Heart left ventricle (tissue), 16 donors: ENCODE results near the gene ATP11B. TPM values are rescaled to one million over a fixed set of nuclear protein-coding genes. Genes with fewer than 3 reads are reported as not detected.

Experiments used
- ATAC-seq, 4 donors: fragments of 200-7000 bp; cut with Tn5 transposase; one replicate each; pipeline ENCODE4 v1.9.1; 2020 to 2022; ENCODE audit warnings: moderate library complexity in 4 of 4, mild to moderate bottlenecking in 3 of 4, moderate number of reproducible peaks in 1 of 4
- DNase-seq, 5 donors: peaks; one replicate each; pipeline ENCODE4 v3.0.0-alpha.2; 2020
- H3K27ac ChIP-seq, 12 donors: fragments of 200-600 bp; sonication (generic) in 4 of 12; one replicate each; pipeline versions ENCODE4 v1.5.0 to v1.8.0; 2016 to 2022; ENCODE audit warnings: mild to moderate bottlenecking in 2 of 12
- H3K27me3 ChIP-seq, 9 donors: fragments of 200-600 bp; sonication (generic) in 2 of 9; one replicate each; pipeline versions ENCODE4 v1.5.1 to v1.8.0; 2016 to 2022; ENCODE audit warnings: mild to moderate bottlenecking in 3 of 9
- H3K36me3 ChIP-seq, 9 donors: fragments of 200-600 bp; sonication (generic) in 2 of 9; one replicate each; pipeline versions ENCODE4 v1.5.0 to v1.8.0; 2018 to 2022; ENCODE audit warnings: mild to moderate bottlenecking in 2 of 9
- H3K4me1 ChIP-seq, 12 donors: fragments of 200-600 bp; sonication (generic) in 4 of 12; one replicate each; pipeline versions ENCODE4 v1.5.0 to v1.8.0; 2016 to 2022; ENCODE audit warnings: mild to moderate bottlenecking in 3 of 12
- H3K4me3 ChIP-seq, 12 donors: fragments of 200-600 bp; sonication (generic) in 4 of 12; one replicate each; pipeline versions ENCODE4 v1.5.0 to v1.8.0; 2017 to 2022; ENCODE audit warnings: mild to moderate bottlenecking in 9 of 12, moderate library complexity in 4 of 12
- H3K9me3 ChIP-seq, 12 donors: fragments of 200-600 bp; sonication (generic) in 4 of 12; one replicate each; pipeline versions ENCODE4 v1.5.0 to v1.8.0; 2016 to 2022; ENCODE audit warnings: mild to moderate bottlenecking in 1 of 12
- CTCF ChIP-seq, 12 donors: fragments of 200-600 bp; sonication (generic) in 4 of 12; IDR thresholded peaks; one replicate each; pipeline versions ENCODE4 v1.5.0 to v1.8.0; 2018 to 2022; ENCODE audit warnings: antibody characterized with exemption in 12 of 12, mild to moderate bottlenecking in 5 of 12
- POLR2A ChIP-seq, 2 donors: fragments of 450-650 bp; IDR thresholded peaks; one replicate each; pipeline ENCODE4 v1.6.1; 2017; ENCODE audit warnings: antibody characterized with exemption in 2 of 2, mild to moderate bottlenecking in 2 of 2, moderate library complexity in 2 of 2
- WGBS, 4 donors: extraction: QIAGEN DNeasy Blood & Tissue Kit in 2 of 4; methylation state at CpG; one replicate each; pipeline versions ENCODE4 v1.1.5 to v1.1.7; 2013 to 2018; 5-methylcytosine and 5-hydroxymethylcytosine counted together
- intact Hi-C, 10 donors: fragments of 100-400 bp; cut with DNase I; formaldehyde crosslinking; loops; one replicate each; pipeline versions ENCODE4 v1.11.1 to v1.14.2; 2022
- polyA plus RNA-seq, 2 donors: library from polyadenylated mRNA; stranded (reverse); fragments of 200-250 nt; gene quantifications; one replicate each; pipeline ENCODE4 v1.2.3, GENCODE V29; 2013
- total RNA-seq, 9 donors: library from RNA; depleted of rRNA in 2 of 9; stranded (reverse); fragments of >200 nt in 2 of 9; fragmentation: NEBNext Ultra II Directional in 3 of 9; extraction: Animal tissue kit (Norgen Biotek cat#: 25700) in 3 of 9; gene quantifications; one replicate each; pipeline versions ENCODE4 v1.1.0 to v1.2.4, GENCODE V29; 2016 to 2023
- donor health status: ischemic (EF 13 %, LVEDD 7.1; RV severe dilation, severe dysfunction).
- donor health status: healthy with polysubstance abuse.
- donor health status: DM: no; HTN: yes; CAD: no.
- donor health status: DM: no; HTN: no; CAD: no.
- donor health status: ischemic (EF 25% LVEDD 6.9; RV normal size, moderate dysfunction).
- donor health status: ischemic (EF 25% LVEDD 5.7; RV mildly dilated, moderate dysfunction).
- donor health status: healthy.
- donor health status: DM: yes; HTN: yes; CAD: no.
- donor health status: ischemic (EF 35%, LVEDD 5.7; RV mildly dilated, moderate dysfunction).
- donor health status: nonischemic (EF 11% LVEDD 7.7; RV severe dilation, severe dysfunction).
- donor health status: DM: yes; HTN: yes; CAD: no.
- donor health status: PGD.
- donor health status: ischemic (EF 29% LVEDD 5.4; RV normal size, mild dysfunction).
- donor health status: nonischemic (EF 23%, LVEDD 6.1; RV moderate dilation, normal function).

ATP11B gene
- total and polyA plus RNA-seq, 11 donors = 4.9 to 45.6 (median 30.9) TPM

GRCh38 chr3:182812123-182812522, 18.8 kb downstream of the ATP11B start:
- 34 to 54% (median 38%) methylated on average over 1 of the region's 1 CpG for WGBS, 4 donors
- H3K27me3 ChIP-seq = no peaks in the 10 kb centered on the region
- no peak overlapping the region for H3K4me3 ChIP-seq
- no peak for TF ChIP-seq CTCF (IDR thresholded peaks at IDR 0.05)
- TF ChIP-seq POLR2A (IDR thresholded peaks at IDR 0.05) = no peak
- DNase-seq (no peak), ATAC-seq (no peak)
- intact Hi-C loops = no loop called here
- H3K9me3 ChIP-seq = no peaks in the 10 kb centered on the region
- H3K4me1 ChIP-seq = peaks cover 0 to 53% (median 28%) of the 10 kb centered on the region in 12 donors
- no peak overlapping the region for H3K27ac ChIP-seq
- H3K36me3 ChIP-seq = peaks cover 0 to 3% (median 0%) of the 10 kb centered on the region in 9 donors

GRCh38 chr3:182814419-182815062, 21.2 kb downstream of the ATP11B start:
- no peak overlapping the region for H3K4me3 ChIP-seq
- no peaks in the 10 kb centered on the region for H3K27me3 ChIP-seq
- DNase-seq (no peak), ATAC-seq (no peak)
- H3K9me3 ChIP-seq = no peaks in the 10 kb centered on the region
- WGBS, 4 donors = 80 to 84% (median 83%) methylated on average over 4 of the region's 4 CpGs
- no peak for TF ChIP-seq CTCF (IDR thresholded peaks at IDR 0.05)
- no peak for TF ChIP-seq POLR2A (IDR thresholded peaks at IDR 0.05)
- no peak overlapping the region for H3K27ac ChIP-seq
- intact Hi-C loops = no loop called here
- peaks cover 0 to 51% (median 24%) of the 10 kb centered on the region in 12 donors for H3K4me1 ChIP-seq
- peaks cover 0 to 3% (median 0%) of the 10 kb centered on the region in 9 donors for H3K36me3 ChIP-seq

GRCh38 chr3:182816181-182816580, 22.9 kb downstream of the ATP11B start:
- WGBS, 4 donors = 7 to 24% (median 12%) methylated on average over 1 of the region's 1 CpG
- ATAC-seq (no peak), DNase-seq (no peak)
- H3K27me3 ChIP-seq = no peaks in the 10 kb centered on the region
- peaks cover 0 to 13% (median 4%) of the 10 kb centered on the region in 9 donors for H3K36me3 ChIP-seq
- no peak overlapping the region for H3K4me3 ChIP-seq
- H3K4me1 ChIP-seq = peaks cover 0 to 43% (median 19%) of the 10 kb centered on the region in 12 donors
- H3K27ac ChIP-seq = no peak overlapping the region
- intact Hi-C loops = no loop called here
- no peak for TF ChIP-seq POLR2A (IDR thresholded peaks at IDR 0.05)
- TF ChIP-seq CTCF (IDR thresholded peaks at IDR 0.05) = no peak
- no peaks in the 10 kb centered on the region for H3K9me3 ChIP-seq

- Histone ChIP-seq H3K4me1 (peaks cover 0 to 39% (median 9%) of the 10 kb centered on the region in 12 donors), H3K27me3 (no peaks in the 10 kb centered on the region), H3K9me3 (peaks cover 0 to 4% (median 0%) of the 10 kb centered on the region in 12 donors), H3K36me3 (peaks cover 0 to 23% (median 13%) of the 10 kb centered on the region in 9 donors), H3K27ac (no peak overlapping the region), H3K4me3 (peak overlapping the region in 1 of 12 donors; percentile 3)
- intact Hi-C loops = no loop called here
- peak in 2 of 4 donors; percentile 68 to 73 for ATAC-seq
- DNase-seq = no peak
- TF ChIP-seq POLR2A (IDR thresholded peaks at IDR 0.05) = no peak
- WGBS, 4 donors = 53 to 62% (median 59%) methylated on average over 4 of the region's 4 CpGs
These were observed 25.1 kb downstream of the ATP11B start for GRCh38 chr3:182818296-182818978.
